Smooth muscle cell (in vitro differentiated cells): Measurements from ENCODE around the gene GAS7. TPM values are rescaled to one million over a fixed set of nuclear protein-coding genes. Genes with fewer than 3 reads are reported as not detected.

ENCODE experiments used
- DNase-seq: peaks from one replicate; lab custom pipeline; 2025; ENCODE audit not compliant: unreplicated experiment; lab: John Stamatoyannopoulos, UW
- H2AFZ ChIP-seq: fragments of 200-600 bp; sonication (generic); 2 replicates; pipeline ENCODE4 v1.6.0; 2016; ENCODE audit warnings: antibody characterized with exemption, low read depth, mild to moderate bottlenecking
- H3F3A ChIP-seq: fragments of 200-600 bp; sonication (generic); 2 replicates; pipeline ENCODE4 v1.6.0; 2017; ENCODE audit warnings: antibody characterized with exemption, low read depth
- H3K27ac ChIP-seq: fragments of 200-600 bp; sonication (generic); 2 replicates; pipeline ENCODE4 v1.5.1; 2016; ENCODE audit warnings: low read depth, mild to moderate bottlenecking
- H3K27me3 ChIP-seq: fragments of 200-600 bp; sonication (generic); 2 replicates; pipeline ENCODE4 v1.6.1; 2016; ENCODE audit warnings: low read depth, mild to moderate bottlenecking
- H3K36me3 ChIP-seq: fragments of 200-600 bp; sonication (generic); 2 replicates; pipeline ENCODE4 v1.5.1; 2016; ENCODE audit warnings: low read depth
- H3K4me1 ChIP-seq: fragments of 200-600 bp; sonication (generic); 2 replicates; pipeline ENCODE4 v1.5.1; 2016; ENCODE audit warnings: low read depth
- H3K4me2 ChIP-seq: fragments of 200-600 bp; sonication (generic); 2 replicates; pipeline ENCODE4 v1.6.0; 2016; ENCODE audit warnings: mild to moderate bottlenecking
- H3K4me3 ChIP-seq: fragments of 200-600 bp; sonication (generic); 2 replicates; pipeline ENCODE4 v1.5.1; 2016; ENCODE audit warnings: mild to moderate bottlenecking
- H3K79me2 ChIP-seq: fragments of 200-600 bp; sonication (generic); 2 replicates; pipeline ENCODE4 v1.6.0; 2016; ENCODE audit warnings: low read depth, mild to moderate bottlenecking
- H3K9ac ChIP-seq: fragments of 200-600 bp; sonication (generic); 2 replicates; pipeline ENCODE4 v1.6.0; 2016; ENCODE audit warnings: low read depth
- H3K9me3 ChIP-seq: fragments of 200-600 bp; sonication (generic); replicated peaks from 2 replicates; pipeline ENCODE4 v1.5.1; 2016; ENCODE audit warnings: low read depth
- H4K20me1 ChIP-seq: fragments of 200-600 bp; sonication (generic); 2 replicates; pipeline ENCODE4 v1.6.0; 2016; ENCODE audit warnings: low read depth
- CTCF ChIP-seq: fragments of 200-600 bp; sonication (generic); IDR thresholded peaks from 2 replicates; pipeline ENCODE4 v1.5.1; 2017; ENCODE audit warnings: borderline replicate concordance, mild to moderate bottlenecking, antibody characterized with exemption; ENCODE audit not compliant: insufficient read depth, poor library complexity, severe bottlenecking
- WGBS: methylation state at CpG from one replicate; pipeline ENCODE4 v1.1.7; 2016; ENCODE audit warnings: low lambda C conversion rate; 5-methylcytosine and 5-hydroxymethylcytosine counted together
- polyA plus RNA-seq: library from polyadenylated mRNA; unstranded; fragments of >200 nt; fragmentation: Nextera tagmentation; extraction: Ambion mirVana; gene quantifications from 2 replicates; pipeline ENCODE4 v1.2.1, GENCODE V29; 2016
- total RNA-seq: library from RNA; depleted of rRNA; stranded (reverse); fragments of >200 nt; gene quantifications from 2 replicates; pipeline ENCODE4 v1.2.3, GENCODE V29; 2014

Gene GAS7
- total and polyA plus RNA-seq, 2 experiments from 2014 or later = 86.8 to 103 TPM

- no peaks in the 10 kb centered on the region for H3K9me3 ChIP-seq
- DNase-seq = no peak
- 87% methylated on average over 6 of the region's 6 CpGs for WGBS
- no peak overlapping the region for H3K4me2 ChIP-seq
- H3K27me3 ChIP-seq = no peaks in the 10 kb centered on the region
- no peaks in the 10 kb centered on the region for H3K36me3 ChIP-seq
- H3K4me3 ChIP-seq = no peak overlapping the region
- no peak overlapping the region for H3K9ac ChIP-seq
- no peak for TF ChIP-seq CTCF
- no peak overlapping the region for H3K27ac ChIP-seq
- no peak overlapping the region for H2AFZ ChIP-seq
- peaks cover 94% of the 10 kb centered on the region for H3K79me2 ChIP-seq
- H4K20me1 ChIP-seq = peaks cover 98% of the 10 kb centered on the region
- H3K4me1 ChIP-seq = no peaks in the 10 kb centered on the region
- no peaks in the 10 kb centered on the region for H3F3A ChIP-seq
These were observed 124.5 kb downstream of the GAS7 start for GRCh38 chr17:10073941-10074340.

- no peak overlapping the region for H3K4me2 ChIP-seq
- H3K4me1 ChIP-seq = no peaks in the 10 kb centered on the region
- peaks cover 98% of the 10 kb centered on the region for H4K20me1 ChIP-seq
- H3K36me3 ChIP-seq = no peaks in the 10 kb centered on the region
- 77% methylated on average over 16 of the region's 16 CpGs for WGBS
- H3K79me2 ChIP-seq = peaks cover 95% of the 10 kb centered on the region
- no peak overlapping the region for H3K9ac ChIP-seq
- no peak for DNase-seq
- H3K27me3 ChIP-seq = no peaks in the 10 kb centered on the region
- H3K9me3 ChIP-seq = no peaks in the 10 kb centered on the region
- no peak overlapping the region for H3K4me3 ChIP-seq
- no peak overlapping the region for H3K27ac ChIP-seq
- TF ChIP-seq CTCF = no peak
- H2AFZ ChIP-seq = no peak overlapping the region
- no peaks in the 10 kb centered on the region for H3F3A ChIP-seq
These were observed 125.6 kb downstream of the GAS7 start for GRCh38 chr17:10072556-10073425.

GRCh38 chr17:10072086-10072485 is 126.3 kb downstream of the GAS7 start:
- Histone ChIP-seq H3K36me3 (no peaks in the 10 kb centered on the region), H3K27ac (no peak overlapping the region), H3K79me2 (peaks cover 93% of the 10 kb centered on the region), H3F3A (no peaks in the 10 kb centered on the region), H4K20me1 (peaks cover 98% of the 10 kb centered on the region), H3K4me2 (no peak overlapping the region), H3K9ac (no peak overlapping the region), H3K4me1 (no peaks in the 10 kb centered on the region), H3K4me3 (no peak overlapping the region), H3K9me3 (no peaks in the 10 kb centered on the region), H3K27me3 (no peaks in the 10 kb centered on the region), H2AFZ (no peak overlapping the region)
- no peak for DNase-seq
- TF ChIP-seq CTCF = no peak
- 100% methylated on average over 4 of the region's 4 CpGs for WGBS

GRCh38 chr17:10071141-10071540 is 127.3 kb downstream of the GAS7 start:
- Histone ChIP-seq H3K9ac (no peak overlapping the region), H4K20me1 (peaks cover 99% of the 10 kb centered on the region), H3K4me2 (no peak overlapping the region), H3K4me1 (no peaks in the 10 kb centered on the region), H3K36me3 (no peaks in the 10 kb centered on the region), H3K27me3 (no peaks in the 10 kb centered on the region), H3K4me3 (no peak overlapping the region), H3K79me2 (peaks cover 94% of the 10 kb centered on the region), H2AFZ (no peak overlapping the region), H3K27ac (no peak overlapping the region), H3K9me3 (no peaks in the 10 kb centered on the region), H3F3A (no peaks in the 10 kb centered on the region)
- TF ChIP-seq CTCF = no peak
- whole genome bisulfite sequencing = 92% methylated on average over 6 of the region's 6 CpGs
- DNase-seq = no peak
